HG03558 (cell line): ENCODE data around the gene NYAP1.
"Not testable (repeated sequence)": the region's sequence is repeated elsewhere in the genome, so short reads cannot be mapped to it uniquely, and the experiment has no call there.

Experiments
- ATAC-seq: cut with Tn5 transposase; IDR thresholded peaks from one replicate; pipeline ENCODE4 v1.9.1; 2021; ENCODE audit warnings: moderate number of reproducible peaks; ENCODE audit not compliant: unreplicated experiment; ENCODE audit errors: extremely low read depth

NYAP1 gene

GRCh38 chr7:100506356-100506923, 22.7 kb downstream of the NYAP1 start:
- ATAC-seq, result no peak

- no peak for ATAC-seq
Observed at GRCh38 chr7:100509231-100509630, 25.5 kb downstream of the NYAP1 start.

GRCh38 chr7:100510437-100511239, 26.9 kb downstream of the NYAP1 start:
- no peak for ATAC-seq

- no peak for ATAC-seq
Observed at GRCh38 chr7:100513212-100513810, 29.6 kb downstream of the NYAP1 start.

- ATAC-seq, result no peak
Observed at GRCh38 chr7:100515072-100515532, 31.4 kb downstream of the NYAP1 start.

GRCh38 chr7:100516135-100516812, 32.5 kb downstream of the NYAP1 start:
- ATAC-seq, result no peak

GRCh38 chr7:100517305-100517704, 33.6 kb downstream of the NYAP1 start:
- ATAC-seq, result no peak

GRCh38 chr7:100519580-100519979, 35.9 kb downstream of the NYAP1 start:
- no peak for ATAC-seq

GRCh38 chr7:100520138-100520537, 36.4 kb downstream of the NYAP1 start:
- ATAC-seq, result no peak

- no peak for ATAC-seq
Observed at GRCh38 chr7:100521076-100521475, 37.3 kb downstream of the NYAP1 start.

GRCh38 chr7:100521909-100522593, 38.3 kb downstream of the NYAP1 start:
- not testable (repeated sequence) for ATAC-seq

GRCh38 chr7:100523192-100523591, 39.5 kb downstream of the NYAP1 start:
- not testable (repeated sequence) for ATAC-seq

- not testable (repeated sequence) for ATAC-seq
Observed at GRCh38 chr7:100528108-100528866, 44.6 kb downstream of the NYAP1 start.

GRCh38 chr7:100532165-100533022, 48.7 kb downstream of the NYAP1 start:
- ATAC-seq, result no peak

GRCh38 chr7:100535982-100536381, 52.3 kb downstream of the NYAP1 start:
- ATAC-seq, result not testable (repeated sequence)

GRCh38 chr7:100536695-100537094, 53.0 kb downstream of the NYAP1 start:
- not testable (repeated sequence) for ATAC-seq

GRCh38 chr7:100538348-100538653, 54.6 kb downstream of the NYAP1 start:
- no peak for ATAC-seq

- ATAC-seq, result peak; percentile 83
Observed at GRCh38 chr7:100538654-100539435, 55.1 kb downstream of the NYAP1 start, which contains the start of gene AGFG2. AGFG2 (plus strand) TSS chr7:100539203; CDS start chr7:100539347, 144 bp downstream.
